Activated T-cell treated with anti-CD3 and anti-CD28 coated beads, Interleukin-2, amount 50 U/mL, for 24 hours (primary cell): Measurements from ENCODE around the gene FGFR4.
A peak's percentile ranks its signal among the peaks of the same experiment; 100 is the strongest.

Experiments used
- DNase-seq: peaks from one replicate; pipeline ENCODE4 v3.0.0-alpha.2; 2020
- H3K27ac Mint-ChIP-seq: 2 replicates; pipeline ENCODE4 v1.8.0; 2020; ENCODE audit warnings: mild to moderate bottlenecking, mixed read lengths
- H3K27me3 Mint-ChIP-seq: 2 replicates; pipeline ENCODE4 v1.8.0; 2020; ENCODE audit warnings: mixed read lengths
- H3K36me3 Mint-ChIP-seq: 2 replicates; pipeline ENCODE4 v1.8.0; 2020; ENCODE audit warnings: low read depth, mixed read lengths
- H3K4me1 Mint-ChIP-seq: 2 replicates; pipeline ENCODE4 v1.8.0; 2020; ENCODE audit warnings: low read depth, mixed read lengths
- H3K4me3 Mint-ChIP-seq: 2 replicates; pipeline ENCODE4 v1.8.0; 2020; ENCODE audit warnings: mild to moderate bottlenecking, moderate library complexity, mixed read lengths
- H3K9me3 Mint-ChIP-seq: 2 replicates; pipeline ENCODE4 v1.8.0; 2020; ENCODE audit warnings: mixed read lengths

The FGFR4 gene

GRCh38 chr5:177126771-177127170 lies 40.1 kb downstream of the FGFR4 start:
- no peak overlapping the region for H3K4me3 Mint-ChIP-seq
- no peak overlapping the region for H3K27ac Mint-ChIP-seq
- no peaks in the 10 kb centered on the region for H3K27me3 Mint-ChIP-seq
- no peaks in the 10 kb centered on the region for H3K36me3 Mint-ChIP-seq
- DNase-seq = no peak
- H3K4me1 Mint-ChIP-seq = peaks cover 30% of the 10 kb centered on the region
- H3K9me3 Mint-ChIP-seq = no peaks in the 10 kb centered on the region

GRCh38 chr5:177128551-177128981 lies 41.9 kb downstream of the FGFR4 start:
- no peaks in the 10 kb centered on the region for H3K9me3 Mint-ChIP-seq
- no peak for DNase-seq
- peak overlapping the region; percentile 73 for H3K27ac Mint-ChIP-seq
- peaks cover 30% of the 10 kb centered on the region for H3K4me1 Mint-ChIP-seq
- H3K27me3 Mint-ChIP-seq = no peaks in the 10 kb centered on the region
- H3K36me3 Mint-ChIP-seq = no peaks in the 10 kb centered on the region
- H3K4me3 Mint-ChIP-seq = no peak overlapping the region

- Mint-ChIP-seq H3K4me1 (peaks cover 38% of the 10 kb centered on the region), H3K27me3 (no peaks in the 10 kb centered on the region), H3K27ac (no peak overlapping the region), H3K4me3 (no peak overlapping the region), H3K36me3 (peaks cover 10% of the 10 kb centered on the region), H3K9me3 (no peaks in the 10 kb centered on the region)
- no peak for DNase-seq
Measured at GRCh38 chr5:177130211-177131018, 43.7 kb downstream of the FGFR4 start.

- no peak overlapping the region for H3K4me3 Mint-ChIP-seq
- H3K27ac Mint-ChIP-seq = no peak overlapping the region
- peaks cover 15% of the 10 kb centered on the region for H3K36me3 Mint-ChIP-seq
- no peak for DNase-seq
- H3K9me3 Mint-ChIP-seq = no peaks in the 10 kb centered on the region
- H3K27me3 Mint-ChIP-seq = no peaks in the 10 kb centered on the region
- peaks cover 42% of the 10 kb centered on the region for H3K4me1 Mint-ChIP-seq
Measured at GRCh38 chr5:177131019-177131320, 44.3 kb downstream of the FGFR4 start.

- Mint-ChIP-seq H3K4me3 (no peak overlapping the region), H3K4me1 (peaks cover 48% of the 10 kb centered on the region), H3K27me3 (no peaks in the 10 kb centered on the region), H3K27ac (no peak overlapping the region), H3K36me3 (peaks cover 20% of the 10 kb centered on the region), H3K9me3 (no peaks in the 10 kb centered on the region)
- DNase-seq = no peak
Measured at GRCh38 chr5:177131352-177132135, 44.8 kb downstream of the FGFR4 start.

- peaks cover 29% of the 10 kb centered on the region for H3K36me3 Mint-ChIP-seq
- peak overlapping the region; percentile 46 for H3K4me3 Mint-ChIP-seq
- no peaks in the 10 kb centered on the region for H3K9me3 Mint-ChIP-seq
- peaks cover 55% of the 10 kb centered on the region for H3K4me1 Mint-ChIP-seq
- H3K27me3 Mint-ChIP-seq = no peaks in the 10 kb centered on the region
- DNase-seq = no peak
- peak overlapping the region; percentile 81 for H3K27ac Mint-ChIP-seq
Measured at GRCh38 chr5:177132136-177133095, 45.7 kb downstream of the FGFR4 start.

- Mint-ChIP-seq H3K9me3 (no peaks in the 10 kb centered on the region), H3K27ac (peak within 1 kb of the TSS; percentile 91), H3K4me3 (peak within 1 kb of the TSS; percentile 90), H3K27me3 (no peaks in the 10 kb centered on the region), H3K4me1 (peaks cover 55% of the 10 kb centered on the region), H3K36me3 (peaks cover 37% of the 10 kb centered on the region)
- DNase-seq = peak; percentile 94
Measured at GRCh38 chr5:177133096-177133852, 46.6 kb downstream of the FGFR4 start, which contains the start of gene NSD1. TSS of gene NSD1 (plus strand) at chr5:177133773. CDS start at chr5:177135104, 1,331 bp downstream.

GRCh38 chr5:177133853-177134696 lies 47.4 kb downstream of the FGFR4 start:
- H3K27ac Mint-ChIP-seq = peak overlapping the region; percentile 91
- DNase-seq = peak; percentile 81
- H3K36me3 Mint-ChIP-seq = peaks cover 42% of the 10 kb centered on the region
- H3K27me3 Mint-ChIP-seq = no peaks in the 10 kb centered on the region
- no peaks in the 10 kb centered on the region for H3K9me3 Mint-ChIP-seq
- peaks cover 48% of the 10 kb centered on the region for H3K4me1 Mint-ChIP-seq
- peak overlapping the region; percentile 90 for H3K4me3 Mint-ChIP-seq

- DNase-seq = no peak
- Mint-ChIP-seq H3K36me3 (peaks cover 49% of the 10 kb centered on the region), H3K27me3 (no peaks in the 10 kb centered on the region), H3K4me3 (peak overlapping the region; percentile 90), H3K27ac (peak overlapping the region; percentile 91), H3K9me3 (no peaks in the 10 kb centered on the region), H3K4me1 (peaks cover 46% of the 10 kb centered on the region)
Measured at GRCh38 chr5:177134697-177135225, 48.0 kb downstream of the FGFR4 start.

- Mint-ChIP-seq H3K9me3 (no peaks in the 10 kb centered on the region), H3K27me3 (no peaks in the 10 kb centered on the region), H3K4me3 (no peak overlapping the region), H3K36me3 (peaks cover 92% of the 10 kb centered on the region), H3K4me1 (peaks cover 57% of the 10 kb centered on the region), H3K27ac (peak overlapping the region; percentile 18)
- DNase-seq = no peak
Measured at GRCh38 chr5:177140312-177140711, 53.6 kb downstream of the FGFR4 start.

GRCh38 chr5:177141496-177141895 lies 54.8 kb downstream of the FGFR4 start:
- H3K4me3 Mint-ChIP-seq = no peak overlapping the region
- H3K27ac Mint-ChIP-seq = peak overlapping the region; percentile 30
- H3K36me3 Mint-ChIP-seq = peaks cover 90% of the 10 kb centered on the region
- H3K4me1 Mint-ChIP-seq = peaks cover 46% of the 10 kb centered on the region
- H3K9me3 Mint-ChIP-seq = no peaks in the 10 kb centered on the region
- DNase-seq = no peak
- no peaks in the 10 kb centered on the region for H3K27me3 Mint-ChIP-seq

GRCh38 chr5:177142098-177142611 lies 55.4 kb downstream of the FGFR4 start:
- Mint-ChIP-seq H3K27me3 (no peaks in the 10 kb centered on the region), H3K36me3 (peaks cover 90% of the 10 kb centered on the region), H3K4me1 (peaks cover 41% of the 10 kb centered on the region), H3K4me3 (no peak overlapping the region), H3K9me3 (no peaks in the 10 kb centered on the region), H3K27ac (no peak overlapping the region)
- DNase-seq = no peak

- Mint-ChIP-seq H3K27ac (no peak overlapping the region), H3K4me1 (peaks cover 37% of the 10 kb centered on the region), H3K4me3 (no peak overlapping the region), H3K27me3 (no peaks in the 10 kb centered on the region), H3K36me3 (peaks cover 90% of the 10 kb centered on the region), H3K9me3 (no peaks in the 10 kb centered on the region)
- DNase-seq = no peak
Measured at GRCh38 chr5:177142778-177143177, 56.1 kb downstream of the FGFR4 start.
